K562 (cell line): ENCODE measurements around the gene MRPS35.

Experiments used
- CHD2 ChIP-seq: IDR thresholded peaks from 2 replicates; pipeline ENCODE4 v1.6.1; 2011; ENCODE audit warnings: low read depth, low read length
- NCOA1 ChIP-seq: fragments of 450-650 bp; IDR thresholded peaks from 2 replicates; pipeline ENCODE4 v1.6.1; 2016; ENCODE audit warnings: low read depth
- SP1 ChIP-seq: sonication (generic); formaldehyde crosslinking; IDR thresholded peaks from 2 replicates; pipeline ENCODE4 v1.8.1; 2022; ENCODE audit warnings: mild to moderate bottlenecking, missing genetic modification reagents
- SPI1 ChIP-seq: IDR thresholded peaks from 2 replicates; pipeline ENCODE4 v1.6.1; 2011; ENCODE audit warnings: low read depth, low read length, control low read depth, borderline replicate concordance
- STAT5A ChIP-seq: IDR thresholded peaks from 2 replicates; pipeline ENCODE4 v1.6.1; 2012; ENCODE audit warnings: low read length, inconsistent platforms, borderline replicate concordance
- ZNF121 ChIP-seq: sonication (generic); formaldehyde crosslinking; conservative IDR thresholded peaks from 2 replicates; pipeline ENCODE4 v1.8.0; 2022; ENCODE audit warnings: missing genetic modification reagents

GRCh38 chr12:27711967-27712366, 1.3 kb downstream of the MRPS35 start:
- TF ChIP-seq SPI1 (no peak), ZNF121 (CRISPR knock-in tag) (no peak), SP1 (no peak), NCOA1 (no peak), STAT5A (no peak), CHD2 (no peak)
